ENCODE results near the gene AGTRAP. TPM values are rescaled to one million over a fixed set of nuclear protein-coding genes. Genes with fewer than 3 reads are reported as not detected.

Gene AGTRAP
- total RNA-seq, 1 experiment from 2014 or later, result 57.0 TPM

- ATAC-seq (no peak), DNase-seq (ENCODE audit: low read depth, low spot score) (no peak)
- POLR2A ChIA-PET, result interaction anchor here (0.6 to 0.9 kb wide), 3 partner anchors 10 to 115 kb away, joined by 4 to 14 read pairs (median 11); no protein-coding TSS in a partner anchor
- Histone ChIP-seq H3K27me3 (ENCODE audit: control insufficient read depth, insufficient read depth, low read length) (no peaks in the 10 kb centered on the region), H3K36me3 (ENCODE audit: control insufficient read depth, insufficient read depth, low read length) (no peaks in the 10 kb centered on the region), H3K4me1 (ENCODE audit: control insufficient read depth, insufficient read depth, low read length) (no peaks in the 10 kb centered on the region), H3K4me3 (ENCODE audit: low read depth in 2 of 2, low read length in 2 of 2) (no peak overlapping the region), H3K9me3 (ENCODE audit: control insufficient read depth, insufficient read depth, low read depth, low read length) (no peaks in the 10 kb centered on the region), H3K27ac (ENCODE audit: low read length) (no peak overlapping the region)
- in situ Hi-C loops (cut with HindIII; ENCODE audit: low pct_unique_long_range_greater_than_20kb, low sequenced_read_pairs), result no loop called here
- BruUV-seq (replicated peaks), result no TSS peak
- TF ChIP-seq TCF7L2 (IDR thresholded peaks at IDR 0.05; ENCODE audit: low read depth, low read length) (no peak), POLR2AphosphoS5 (IDR thresholded peaks at IDR 0.05; ENCODE audit: low read depth, low read length) (no peak), CTCF (IDR thresholded peaks at IDR 0.05) (no peak), SIN3A (IDR thresholded peaks at IDR 0.05; ENCODE audit: borderline replicate concordance, insufficient read depth, low read depth, low read length) (no peak), REST (IDR thresholded peaks at IDR 0.05; ENCODE audit: insufficient read depth in 1 of 2, low read depth in 2 of 2, low read length in 1 of 2) (no peak)
- intact Hi-C loops (cut with micrococcal nuclease; ENCODE audit: unreplicated experiment), result no loop called here
- CTCF ChIA-PET, result interaction anchor here (0.7 kb wide), 1 partner anchor 102 kb away, joined by 14 read pairs; no protein-coding TSS in a partner anchor
These were observed 41.9 kb downstream of the AGTRAP start for GRCh38 chr1:11777658-11778322.

GRCh38 chr1:11778336-11778735 lies 42.4 kb downstream of the AGTRAP start:
- in situ Hi-C loops (cut with HindIII; ENCODE audit: low pct_unique_long_range_greater_than_20kb, low sequenced_read_pairs) (no loop called here), intact Hi-C loops (cut with micrococcal nuclease; ENCODE audit: unreplicated experiment) (no loop called here)
- CTCF ChIA-PET, result no interaction called here
- BruUV-seq (replicated peaks), result no TSS peak
- DNase-seq (ENCODE audit: low read depth, low spot score) (no peak), ATAC-seq (no peak)
- Histone ChIP-seq H3K27me3 (ENCODE audit: control insufficient read depth, insufficient read depth, low read length) (no peaks in the 10 kb centered on the region), H3K4me1 (ENCODE audit: control insufficient read depth, insufficient read depth, low read length) (no peaks in the 10 kb centered on the region), H3K27ac (ENCODE audit: low read length) (no peak overlapping the region), H3K36me3 (ENCODE audit: control insufficient read depth, insufficient read depth, low read length) (no peaks in the 10 kb centered on the region), H3K4me3 (ENCODE audit: low read depth in 2 of 2, low read length in 2 of 2) (no peak overlapping the region), H3K9me3 (ENCODE audit: control insufficient read depth, insufficient read depth, low read depth, low read length) (no peaks in the 10 kb centered on the region)
- TF ChIP-seq TCF7L2 (IDR thresholded peaks at IDR 0.05; ENCODE audit: low read depth, low read length) (no peak), REST (IDR thresholded peaks at IDR 0.05; ENCODE audit: insufficient read depth in 1 of 2, low read depth in 2 of 2, low read length in 1 of 2) (no peak), POLR2AphosphoS5 (IDR thresholded peaks at IDR 0.05; ENCODE audit: low read depth, low read length) (no peak), SIN3A (IDR thresholded peaks at IDR 0.05; ENCODE audit: borderline replicate concordance, insufficient read depth, low read depth, low read length) (no peak), CTCF (IDR thresholded peaks at IDR 0.05) (no peak)
- POLR2A ChIA-PET, result interaction anchor here (0.6 to 0.9 kb wide), 3 partner anchors 11 to 114 kb away, joined by 4 to 14 read pairs (median 11); no protein-coding TSS in a partner anchor

Data from Panc1 (cell line).